Keratinocyte (primary cell): ENCODE results near the gene MANBA.

Source experiments
- CTCF ChIP-seq, 3 experiments: IDR thresholded peaks in 1 of 3; conservative IDR thresholded peaks in 1 of 3; optimal IDR thresholded peaks in 1 of 3; 2 replicates in 2 of 3; 3 replicates in 1 of 3; pipeline versions ENCODE3 to v1.5.1; 2011; ENCODE audit warnings: low read length in 3 of 3, mild to moderate bottlenecking in 3 of 3, moderate library complexity in 2 of 3, control low read depth in 1 of 3, inconsistent platforms in 1 of 3; ENCODE audit not compliant: insufficient read depth in 2 of 3; ENCODE audit errors: extremely low read depth in 1 of 3
- EZH2 ChIP-seq: IDR thresholded peaks from one replicate; pipeline ENCODE4 v1.6.1; 2012; ENCODE audit warnings: inconsistent platforms, mild to moderate bottlenecking, low read length, moderate library complexity

GRCh38 chr4:102685768-102686167 is 75.0 kb downstream of the MANBA start:
- TF ChIP-seq CTCF (optimal IDR thresholded peaks at IDR 0.05 in 1 of 3, IDR thresholded peaks at IDR 0.05 in 1 of 3, conservative IDR thresholded peaks at IDR 0.05 in 1 of 3; ENCODE audit: extremely low read depth in 1 of 3, insufficient read depth in 2 of 3, low read length in 3 of 3): no peak
- no peak for TF ChIP-seq EZH2
